Esophagus (tissue), 2 donors: Measurements from ENCODE around the gene APEX1. TPM values are rescaled to one million over a fixed set of nuclear protein-coding genes. Genes with fewer than 3 reads are reported as not detected.

Experiments used
- H3K27ac ChIP-seq, 2 donors: one replicate each; pipeline ENCODE4 v1.5.1; 2013; ENCODE audit warnings: low read depth in 2 of 2, mild to moderate bottlenecking in 2 of 2, inconsistent platforms in 1 of 2, low read length in 1 of 2, moderate library complexity in 1 of 2
- H3K27me3 ChIP-seq, 2 donors: one replicate each; pipeline ENCODE4 v1.6.1; 2013; ENCODE audit warnings: low read length in 2 of 2, control low read depth in 1 of 2, mild to moderate bottlenecking in 1 of 2; ENCODE audit not compliant: insufficient read depth in 2 of 2, control insufficient read depth in 1 of 2
- H3K36me3 ChIP-seq, 2 donors: one replicate each; pipeline ENCODE4 v1.6.1; 2013; ENCODE audit warnings: low read length in 1 of 2; ENCODE audit not compliant: control insufficient read depth in 2 of 2, insufficient read depth in 2 of 2
- H3K4me1 ChIP-seq, 2 donors: one replicate each; pipeline ENCODE4 v1.6.1; 2013; ENCODE audit warnings: low read length in 1 of 2; ENCODE audit not compliant: control insufficient read depth in 2 of 2, insufficient read depth in 2 of 2
- H3K4me3 ChIP-seq, 2 donors: one replicate each; pipeline ENCODE4 v1.5.1; 2013; ENCODE audit warnings: low read length in 2 of 2, mild to moderate bottlenecking in 2 of 2, low read depth in 1 of 2, moderate library complexity in 1 of 2
- H3K9me3 ChIP-seq, 2 donors: one replicate each; pipeline ENCODE4 v1.6.1; 2013; ENCODE audit warnings: mild to moderate bottlenecking in 2 of 2, low read depth in 1 of 2, low read length in 1 of 2, moderate library complexity in 1 of 2; ENCODE audit not compliant: control insufficient read depth in 2 of 2, insufficient read depth in 1 of 2
- WGBS, 2 donors: extraction: QIAGEN DNeasy Blood & Tissue Kit; methylation state at CpG; one replicate each; pipeline ENCODE4 v1.1.7; 2013; 5-methylcytosine and 5-hydroxymethylcytosine counted together
- polyA plus RNA-seq, 2 donors: library from polyadenylated mRNA; stranded (reverse); fragments of 200-250 nt; gene quantifications; one replicate each; pipeline ENCODE4 v1.2.3, GENCODE V29; 2013
- donor health status: healthy with polysubstance abuse.
- donor health status: Bipolar disorder and iron deficiency.

The APEX1 gene
- polyA plus RNA-seq, 2 donors = 70.6 to 115 TPM

DNA sequence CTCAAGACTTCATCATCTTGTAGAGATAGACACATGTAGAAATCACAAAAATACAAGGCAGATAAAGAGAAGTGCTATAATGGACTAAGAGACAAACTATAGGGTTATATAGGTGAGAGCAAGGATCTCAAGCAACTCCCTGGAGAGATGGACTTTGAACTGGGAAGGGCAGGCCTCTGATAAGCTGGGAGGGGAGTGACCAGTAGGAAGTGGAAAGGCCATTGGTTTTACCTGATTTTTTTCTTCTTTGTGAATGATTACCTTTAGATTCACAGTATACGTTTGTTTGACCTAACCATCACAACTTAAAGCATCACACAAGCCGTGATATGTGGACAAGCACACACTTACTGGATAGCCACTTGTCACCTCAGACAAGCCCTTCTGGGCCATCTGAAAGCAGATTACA lies 36.5 kb upstream of the APEX1 start:
- H3K36me3 ChIP-seq = no peaks in the 10 kb centered on the region
- 81 to 93% methylated on average over 2 of the region's 2 CpGs for WGBS, 2 donors
- no peaks in the 10 kb centered on the region for H3K4me1 ChIP-seq
- no peak overlapping the region for H3K27ac ChIP-seq
- no peaks in the 10 kb centered on the region for H3K27me3 ChIP-seq
- no peak overlapping the region for H3K4me3 ChIP-seq
- no peaks in the 10 kb centered on the region for H3K9me3 ChIP-seq

DNA sequence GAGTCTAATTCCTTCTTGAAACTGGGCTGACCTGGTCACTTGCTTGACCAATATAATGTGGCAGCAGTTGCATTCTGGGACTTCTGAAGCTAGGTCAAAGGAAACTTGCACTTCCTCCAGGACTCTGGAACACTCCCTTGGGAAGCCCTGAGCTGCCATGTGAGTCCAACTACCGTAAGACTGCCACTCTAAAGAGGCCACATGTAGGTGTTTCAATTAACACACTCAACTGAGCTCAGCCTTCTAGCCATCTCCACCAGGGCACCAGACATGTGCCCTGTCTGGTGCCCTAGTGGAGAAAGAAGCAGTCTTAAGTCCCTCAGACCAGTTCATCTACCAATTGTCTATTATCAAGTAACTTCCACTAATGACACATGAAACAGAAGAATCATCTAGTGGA lies 35.6 kb upstream of the APEX1 start:
- Histone ChIP-seq H3K4me1 (no peaks in the 10 kb centered on the region), H3K4me3 (no peak overlapping the region), H3K27me3 (no peaks in the 10 kb centered on the region), H3K36me3 (no peaks in the 10 kb centered on the region), H3K27ac (no peak overlapping the region), H3K9me3 (no peaks in the 10 kb centered on the region)
- WGBS, 2 donors = 72% methylated on average over 1 of the region's 1 CpG

DNA sequence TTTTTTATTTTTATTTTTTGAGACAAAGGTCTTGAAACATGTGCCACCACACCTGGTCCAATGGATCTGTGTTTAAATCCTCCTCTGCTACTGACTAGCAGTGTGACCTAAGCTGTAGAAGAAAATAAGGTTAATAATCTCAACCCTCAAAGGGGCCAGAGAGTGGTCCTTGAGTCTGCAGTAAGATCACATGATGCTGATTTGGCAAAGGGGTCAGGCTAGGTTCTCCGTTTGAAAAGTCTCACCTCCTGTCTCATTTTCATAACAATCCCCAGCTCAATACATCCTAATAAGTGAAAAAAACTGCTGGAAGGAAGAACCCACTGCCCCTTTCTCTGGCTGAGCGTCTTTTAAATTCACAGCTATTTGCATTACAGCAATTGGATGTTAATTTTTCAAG lies 33.8 kb upstream of the APEX1 start:
- Histone ChIP-seq H3K4me3 (no peak overlapping the region), H3K27me3 (no peaks in the 10 kb centered on the region), H3K36me3 (no peaks in the 10 kb centered on the region), H3K9me3 (no peaks in the 10 kb centered on the region), H3K27ac (no peak overlapping the region), H3K4me1 (no peaks in the 10 kb centered on the region)
- 56 to 63% methylated on average over 2 of the region's 2 CpGs for WGBS, 2 donors

DNA sequence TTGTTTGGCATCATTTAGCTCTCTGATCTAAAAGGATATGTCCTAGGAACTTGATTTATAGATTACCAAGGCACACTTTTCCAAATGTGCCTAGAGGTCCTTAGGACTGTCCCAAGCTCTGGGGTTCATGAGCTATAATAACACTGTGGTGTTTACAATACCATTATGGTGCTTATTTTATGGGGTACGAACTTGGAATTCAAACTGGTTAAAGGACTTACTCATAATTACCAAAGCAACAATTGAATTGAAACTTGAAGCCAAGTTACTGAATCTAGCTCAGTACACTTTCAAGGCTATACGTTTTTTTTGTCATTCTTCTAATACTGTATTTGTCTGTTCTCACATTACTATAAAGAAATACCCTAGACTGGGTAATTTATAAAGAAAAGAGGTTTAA lies 32.1 kb upstream of the APEX1 start:
- Histone ChIP-seq H3K4me1 (no peaks in the 10 kb centered on the region), H3K36me3 (no peaks in the 10 kb centered on the region), H3K4me3 (no peak overlapping the region), H3K27me3 (no peaks in the 10 kb centered on the region), H3K27ac (no peak overlapping the region), H3K9me3 (no peaks in the 10 kb centered on the region)
- 39 to 47% methylated on average over 2 of the region's 2 CpGs for WGBS, 2 donors

DNA sequence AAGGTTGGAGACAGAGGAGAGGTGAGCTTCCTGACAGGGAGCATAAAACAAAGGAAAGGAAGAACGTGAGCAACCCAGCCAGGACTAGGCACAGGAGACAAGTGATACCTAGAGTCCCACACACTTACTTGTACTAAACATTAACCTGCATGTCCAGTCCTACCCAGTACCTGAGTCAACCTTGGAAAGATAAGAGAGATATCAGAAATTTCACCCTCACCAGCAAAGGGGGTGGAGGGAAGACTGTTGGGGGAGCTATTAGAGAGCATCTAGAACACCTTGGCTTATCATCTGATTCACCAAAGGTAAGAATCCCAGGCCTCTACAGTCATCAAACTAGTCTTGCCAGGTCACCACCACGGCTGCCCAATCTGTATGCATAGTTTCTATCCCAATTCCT lies 30.2 kb upstream of the APEX1 start:
- Histone ChIP-seq H3K27ac (no peak overlapping the region), H3K9me3 (no peaks in the 10 kb centered on the region), H3K36me3 (no peaks in the 10 kb centered on the region), H3K4me1 (no peaks in the 10 kb centered on the region), H3K4me3 (no peak overlapping the region), H3K27me3 (no peaks in the 10 kb centered on the region)
- 35 to 36% methylated on average over 2 of the region's 2 CpGs for WGBS, 2 donors

DNA sequence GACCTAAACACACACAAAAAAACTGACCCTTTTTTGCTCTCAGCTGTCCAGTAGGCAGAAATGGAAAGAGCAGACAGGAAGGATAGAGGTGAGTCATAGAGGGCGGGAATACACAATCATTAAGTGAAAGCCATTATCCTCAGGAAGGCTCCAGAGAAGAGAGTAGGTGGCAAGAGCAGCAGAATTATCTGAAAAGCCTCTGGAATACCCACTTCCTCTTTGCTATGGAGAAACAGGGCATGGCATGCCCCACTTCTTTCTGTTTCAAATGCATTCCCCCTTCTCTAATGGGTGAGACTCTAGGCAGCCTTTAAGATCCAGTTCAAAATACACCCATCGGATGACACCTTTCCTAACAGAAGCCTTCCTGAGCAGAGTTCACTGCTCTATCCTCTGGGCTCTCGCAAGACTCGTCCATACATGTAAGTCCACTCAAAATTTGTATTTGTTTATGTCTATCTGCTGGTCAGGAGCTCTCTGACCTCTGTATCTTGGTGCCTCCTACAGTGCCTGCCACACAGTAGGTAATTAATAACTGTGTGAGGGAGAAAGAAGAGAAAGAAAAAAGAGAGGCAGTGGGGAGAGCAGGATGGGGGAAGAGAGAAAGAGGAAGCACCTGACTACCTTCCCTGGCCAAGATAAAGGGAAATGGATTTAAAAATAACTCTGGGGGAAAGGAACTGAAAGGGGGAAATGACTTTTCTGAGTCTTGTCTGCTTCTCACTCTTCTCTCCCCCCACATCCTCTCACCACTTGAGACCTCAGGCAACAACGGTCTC lies 27.6 kb upstream of the APEX1 start:
- no peaks in the 10 kb centered on the region for H3K4me1 ChIP-seq
- no peaks in the 10 kb centered on the region for H3K9me3 ChIP-seq
- H3K4me3 ChIP-seq = no peak overlapping the region
- 48 to 60% methylated on average over 5 of the region's 5 CpGs for WGBS, 2 donors
- no peak overlapping the region for H3K27ac ChIP-seq
- peaks cover 0 to 3% of the 10 kb centered on the region in 2 donors for H3K36me3 ChIP-seq
- no peaks in the 10 kb centered on the region for H3K27me3 ChIP-seq

DNA sequence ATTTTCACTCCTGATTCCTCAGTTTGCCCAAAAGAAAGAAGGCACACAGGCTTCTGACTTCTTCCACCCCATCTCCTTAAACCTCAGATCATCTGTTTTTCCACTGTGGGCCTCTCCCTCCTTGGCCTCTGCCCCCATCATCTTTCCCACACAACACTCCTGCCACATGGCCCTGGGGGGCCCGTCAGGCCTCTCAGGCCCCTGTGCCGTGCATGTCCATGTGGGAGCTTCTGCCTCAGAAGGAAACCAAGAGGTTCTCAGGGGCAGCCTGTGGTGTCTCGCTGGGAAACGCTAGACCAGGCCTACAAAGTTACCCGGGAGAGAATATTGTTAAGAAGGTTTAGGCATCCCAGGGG lies 27.0 kb upstream of the APEX1 start:
- Histone ChIP-seq H3K27ac (no peak overlapping the region), H3K36me3 (peaks cover 0 to 3% of the 10 kb centered on the region in 2 donors), H3K9me3 (no peaks in the 10 kb centered on the region), H3K4me1 (no peaks in the 10 kb centered on the region), H3K4me3 (no peak overlapping the region), H3K27me3 (no peaks in the 10 kb centered on the region)
- 82 to 84% methylated on average over 5 of the region's 5 CpGs for WGBS, 2 donors

DNA sequence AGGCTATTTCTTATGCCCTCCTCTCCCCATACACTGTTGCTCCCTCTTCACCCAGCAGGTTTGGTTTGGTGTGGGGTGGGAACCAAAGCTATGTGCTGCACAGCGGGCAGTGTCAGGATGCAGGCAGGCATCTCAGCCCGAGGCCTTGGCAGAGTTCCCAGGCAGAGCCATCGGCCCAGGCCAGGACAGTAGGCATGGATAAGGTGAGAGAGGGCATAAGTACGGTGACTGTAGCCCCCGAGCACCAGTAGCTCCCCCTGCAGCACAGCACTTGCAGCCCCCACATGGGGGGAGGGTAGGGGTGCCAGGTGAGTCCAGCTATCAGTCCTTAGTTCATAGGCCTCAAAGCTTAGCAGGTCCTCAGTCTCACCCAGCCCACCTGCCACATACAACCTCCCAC lies 26.2 kb upstream of the APEX1 start:
- H3K27me3 ChIP-seq = no peaks in the 10 kb centered on the region
- 44 to 59% methylated on average over 5 of the region's 5 CpGs for WGBS, 2 donors
- H3K36me3 ChIP-seq = peaks cover 0 to 3% of the 10 kb centered on the region in 2 donors

DNA sequence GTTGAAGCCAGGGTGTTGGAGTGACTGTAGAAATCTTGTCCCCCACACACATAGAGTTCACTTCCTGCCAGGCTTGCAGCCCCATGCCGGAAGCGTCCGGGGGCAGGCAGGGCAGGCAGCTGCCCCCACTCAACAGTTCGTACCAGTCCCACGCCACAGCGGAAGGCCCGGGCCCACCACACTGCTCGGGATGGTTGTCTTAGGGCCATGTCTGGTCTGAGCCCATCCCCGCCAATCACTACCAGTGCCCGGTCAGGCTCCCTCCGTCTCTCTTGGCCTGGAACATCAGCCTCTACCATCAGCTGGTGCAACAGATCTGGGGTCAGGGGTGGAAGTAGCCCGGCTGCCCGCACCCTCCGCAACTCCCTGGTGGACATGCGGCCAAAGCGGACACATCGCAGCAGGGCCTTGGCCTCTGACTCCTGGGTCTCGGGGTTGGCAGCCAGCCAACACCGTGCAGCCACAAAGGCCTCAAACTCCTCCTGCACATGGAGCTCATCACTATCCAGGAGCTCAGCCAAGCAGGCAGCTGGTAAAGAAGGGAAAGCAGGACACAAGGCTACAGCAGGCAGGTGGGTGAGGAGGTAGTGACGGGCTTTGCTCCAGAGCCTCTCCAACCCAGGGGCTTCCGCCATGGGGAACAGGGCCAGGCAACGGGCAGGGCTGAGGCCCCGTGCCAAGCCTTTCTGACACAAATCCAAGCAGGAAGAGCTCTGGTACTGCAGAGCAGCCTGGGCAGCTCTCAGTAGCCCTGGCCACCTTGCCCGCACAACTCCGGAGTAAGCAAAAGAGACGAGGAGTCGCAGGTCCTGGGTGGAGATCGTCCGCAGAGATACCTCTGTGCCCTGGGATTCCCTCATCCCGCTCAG lies 25.0 kb upstream of the APEX1 start:
- Histone ChIP-seq H3K4me1 (no peaks in the 10 kb centered on the region), H3K27me3 (no peaks in the 10 kb centered on the region), H3K9me3 (no peaks in the 10 kb centered on the region), H3K4me3 (no peak overlapping the region), H3K27ac (no peak overlapping the region), H3K36me3 (peaks cover 0 to 3% of the 10 kb centered on the region in 2 donors)
- 74 to 76% methylated on average over 30 of the region's 30 CpGs for WGBS, 2 donors

More for the DNA sequence above, 26.2 kb upstream of the APEX1 start:
- no peak overlapping the region for H3K27ac ChIP-seq
- no peaks in the 10 kb centered on the region for H3K4me1 ChIP-seq
- no peaks in the 10 kb centered on the region for H3K9me3 ChIP-seq
- no peak overlapping the region for H3K4me3 ChIP-seq
